Measurements from ENCODE around the gene SLC6A3. TPM values are rescaled to one million over a fixed set of nuclear protein-coding genes. Genes with fewer than 3 reads are reported as not detected.
A peak's percentile ranks its signal among the peaks of the same experiment; 100 is the strongest.

SLC6A3 gene
- total RNA-seq, 1 experiment from 2014 or later: 0.74 TPM

- POLR2A ChIA-PET: no interaction called here
- TF ChIP-seq E2F4 (CRISPR knock-in tag; IDR thresholded peaks at IDR 0.05; ENCODE audit: borderline replicate concordance, low read depth): no peak
- no peak for TF ChIP-seq RORB (CRISPR knock-in tag; IDR thresholded peaks at IDR 0.05)
- TF ChIP-seq ERG (CRISPR knock-in tag; IDR thresholded peaks at IDR 0.05): no peak
- no peak for TF ChIP-seq OVOL2 (CRISPR knock-in tag; IDR thresholded peaks at IDR 0.05; ENCODE audit: borderline replicate concordance)
- no peak for TF ChIP-seq JAZF1 (CRISPR knock-in tag; IDR thresholded peaks at IDR 0.05)
- no peak for TF ChIP-seq ZSCAN18 (CRISPR knock-in tag; IDR thresholded peaks at IDR 0.05)
- Mint-ChIP-seq H3K9me3 (no peaks in the 10 kb centered on the region), H3K4me1 (peaks cover 5% of the 10 kb centered on the region), H3K27ac (peak overlapping the region; percentile 93), H3K27me3 (ENCODE audit: low read depth) (no peaks in the 10 kb centered on the region), H3K36me3 (peaks cover 47% of the 10 kb centered on the region), H3K4me3 (no peak overlapping the region)
- no peak for DNase-seq (ENCODE audit: low spot score)
- CTCF ChIA-PET: interaction anchor here (0.5 to 2.2 kb wide), 16 partner anchors 11 to 533 kb away, joined by 3 to 24 read pairs (median 4); no protein-coding TSS in a partner anchor
- ATAC-seq: no peak
Observed at GRCh38 chr5:1480806-1481205, 35.6 kb upstream of the SLC6A3 start.

- Mint-ChIP-seq H3K27me3 (ENCODE audit: low read depth) (no peaks in the 10 kb centered on the region), H3K9me3 (no peaks in the 10 kb centered on the region), H3K27ac (peak overlapping the region; percentile 93), H3K4me1 (peaks cover 5% of the 10 kb centered on the region), H3K36me3 (peaks cover 47% of the 10 kb centered on the region), H3K4me3 (no peak overlapping the region)
- DNase-seq (ENCODE audit: low spot score): no peak
- ChIA-PET CTCF (interaction anchor here (0.5 to 2.2 kb wide), 20 partner anchors 10 to 533 kb away, joined by 3 to 24 read pairs (median 4); no protein-coding TSS in a partner anchor), POLR2A (interaction anchor here (0.6 kb wide), 1 partner anchor 13 kb away, joined by 3 read pairs; no protein-coding TSS in a partner anchor)
- TF ChIP-seq ZNF425 (CRISPR knock-in tag; conservative IDR thresholded peaks at IDR 0.05): no peak
- no peak for TF ChIP-seq ZNF219 (CRISPR knock-in tag; IDR thresholded peaks at IDR 0.05; ENCODE audit: borderline replicate concordance)
- TF ChIP-seq OVOL2 (CRISPR knock-in tag; IDR thresholded peaks at IDR 0.05; ENCODE audit: borderline replicate concordance): no peak
- no peak for TF ChIP-seq ATF2 (CRISPR knock-in tag; IDR thresholded peaks at IDR 0.05; ENCODE audit: borderline replicate concordance, low read depth)
- no peak for TF ChIP-seq JAZF1 (CRISPR knock-in tag; IDR thresholded peaks at IDR 0.05)
- no peak for TF ChIP-seq ZNF423 (CRISPR knock-in tag; IDR thresholded peaks at IDR 0.05)
- TF ChIP-seq TP53 (CRISPR knock-in tag; IDR thresholded peaks at IDR 0.05): no peak
- no peak for TF ChIP-seq MXD4 (CRISPR knock-in tag; IDR thresholded peaks at IDR 0.05; ENCODE audit: borderline replicate concordance)
- TF ChIP-seq E2F5 (CRISPR knock-in tag; IDR thresholded peaks at IDR 0.05): no peak
- no peak for TF ChIP-seq HMGXB4 (CRISPR knock-in tag; IDR thresholded peaks at IDR 0.05)
- TF ChIP-seq ZNF671 (CRISPR knock-in tag; IDR thresholded peaks at IDR 0.05): no peak
- no peak for TF ChIP-seq ZNF232 (CRISPR knock-in tag; IDR thresholded peaks at IDR 0.05)
- TF ChIP-seq ZSCAN18 (CRISPR knock-in tag; IDR thresholded peaks at IDR 0.05): no peak
- peak; percentile 22 for ATAC-seq
Observed at GRCh38 chr5:1480217-1480616, 35.0 kb upstream of the SLC6A3 start.
